ENCODE data around the gene MRPL20.
A peak's percentile ranks its signal among the peaks of the same experiment; 100 is the strongest.

MRPL20 gene

DNA sequence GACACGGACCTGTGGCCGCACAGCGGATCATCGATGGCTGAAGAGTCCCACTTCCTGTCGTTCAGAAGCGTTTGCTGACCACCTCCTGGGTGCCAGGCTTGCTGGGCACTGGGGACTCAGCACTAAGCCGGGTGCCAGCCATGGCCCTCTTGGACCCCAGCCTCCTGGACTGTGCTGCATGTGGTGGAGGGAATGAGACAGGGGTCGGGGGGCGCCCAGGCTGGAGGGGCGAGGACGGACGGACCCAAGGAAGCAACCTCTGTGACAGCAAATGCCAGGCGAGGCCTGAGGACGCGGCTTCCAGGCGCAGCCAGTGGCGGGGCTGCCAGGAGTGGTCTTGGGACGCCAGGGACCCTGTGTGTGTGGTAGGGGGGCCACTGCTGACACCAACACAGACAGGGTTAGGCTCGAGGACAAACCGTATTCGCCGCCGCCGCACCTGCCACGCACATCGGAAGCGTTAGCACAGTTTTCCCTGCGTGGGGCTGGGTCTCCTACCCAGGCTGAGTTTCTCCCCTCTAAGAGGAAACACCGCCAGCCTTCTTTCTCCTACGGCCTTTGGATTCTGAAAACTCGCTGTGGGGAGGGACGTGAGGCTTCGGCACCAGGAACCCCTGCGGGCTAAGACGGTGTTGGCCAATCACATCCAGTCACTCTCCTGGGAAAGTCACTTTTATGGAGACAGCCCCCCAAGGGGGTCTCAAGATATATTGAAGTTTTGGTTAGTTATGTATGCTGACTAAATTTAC, 45.7 kb downstream of the MRPL20 start:
- DNase-seq (ENCODE audit: low spot score) = peak; percentile 48

DNA sequence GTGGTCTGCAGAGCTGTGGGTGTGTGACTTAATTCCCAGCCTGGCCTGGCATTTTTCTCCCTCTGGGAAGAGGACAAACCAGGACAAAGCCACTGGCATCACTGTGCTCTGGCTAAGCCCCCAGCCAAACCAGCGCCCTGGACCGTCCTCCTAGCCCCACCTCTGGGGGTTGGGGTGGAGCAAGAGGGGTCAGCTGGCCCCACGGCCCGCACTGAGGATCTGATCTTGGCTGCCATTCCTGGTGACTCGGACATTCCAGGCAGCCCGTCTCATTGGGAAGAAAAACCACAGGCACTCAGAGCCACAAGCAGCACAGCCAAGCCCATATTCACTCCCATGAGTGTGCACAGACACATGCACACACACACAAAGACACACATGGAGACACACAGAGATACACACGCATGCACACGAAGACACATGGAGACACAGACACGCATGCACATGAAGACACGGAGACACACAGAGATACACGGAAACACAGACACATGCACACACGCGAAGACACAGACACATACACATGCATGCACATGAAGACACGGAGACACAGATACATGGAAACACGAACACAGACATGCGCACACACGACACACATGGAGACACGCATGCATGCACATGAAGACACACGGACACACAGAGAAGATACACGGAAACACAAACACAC, 46.5 kb downstream of the MRPL20 start:
- peak; percentile 78 for DNase-seq (ENCODE audit: low spot score)

DNA sequence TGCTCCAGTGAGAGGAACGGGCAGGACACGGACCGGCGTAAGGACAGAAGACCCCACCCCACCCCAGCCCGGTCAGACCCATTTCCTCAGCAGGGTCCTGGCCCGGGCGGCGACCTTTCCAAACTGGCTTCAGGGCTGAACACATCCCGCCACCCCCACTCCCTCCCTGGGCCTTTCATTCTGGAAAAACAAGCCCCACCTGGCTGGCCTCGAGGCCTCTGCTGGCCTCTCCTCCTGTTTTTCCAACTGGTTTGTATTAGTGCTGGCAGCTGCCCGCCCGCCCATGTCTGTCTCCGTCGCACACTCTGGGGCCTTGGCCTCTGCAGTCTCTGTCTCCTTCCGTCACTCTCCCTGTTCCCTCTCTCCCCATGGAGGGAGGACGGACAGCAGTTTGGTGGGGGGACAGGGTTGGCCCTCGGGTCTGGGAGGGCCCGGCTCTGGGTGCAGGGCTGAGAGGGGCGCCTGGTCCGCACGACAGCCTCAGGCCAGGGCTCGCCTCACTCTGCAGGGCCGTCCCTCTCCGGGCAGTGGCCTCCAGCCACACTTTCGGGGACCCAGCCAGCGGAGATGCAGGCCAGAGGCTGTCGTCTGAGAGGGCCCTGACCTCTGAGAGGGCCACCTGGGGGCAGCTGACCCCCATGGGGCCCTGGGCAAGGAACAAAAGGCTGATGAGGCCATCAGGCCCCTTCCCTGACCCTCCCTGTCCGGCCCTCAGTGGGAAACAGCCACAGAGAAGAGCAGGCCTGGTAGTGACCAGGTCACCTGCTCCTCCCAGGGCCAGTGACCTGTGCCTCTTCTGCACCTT, 47.2 kb downstream of the MRPL20 start:
- DNase-seq (ENCODE audit: low spot score) = peak; percentile 75

DNA sequence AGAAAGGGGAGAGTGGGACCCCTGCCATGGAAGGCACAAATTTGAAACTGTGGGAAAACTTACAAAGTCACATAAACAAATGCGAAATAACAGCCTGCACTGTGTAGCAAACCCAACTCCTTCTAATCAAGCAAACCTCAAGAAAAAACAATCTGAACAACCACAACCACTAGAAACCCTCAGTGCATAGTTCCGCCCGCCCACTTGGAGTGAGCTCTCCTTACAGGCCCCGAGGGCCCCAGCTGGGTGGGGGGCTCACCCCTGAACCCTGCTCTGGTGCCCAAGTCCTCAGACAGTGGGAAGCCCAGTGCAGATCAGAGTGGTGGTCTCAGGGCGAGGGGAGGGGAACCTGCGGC, 47.8 kb downstream of the MRPL20 start:
- DNase-seq (ENCODE audit: low spot score) = no peak

DNA sequence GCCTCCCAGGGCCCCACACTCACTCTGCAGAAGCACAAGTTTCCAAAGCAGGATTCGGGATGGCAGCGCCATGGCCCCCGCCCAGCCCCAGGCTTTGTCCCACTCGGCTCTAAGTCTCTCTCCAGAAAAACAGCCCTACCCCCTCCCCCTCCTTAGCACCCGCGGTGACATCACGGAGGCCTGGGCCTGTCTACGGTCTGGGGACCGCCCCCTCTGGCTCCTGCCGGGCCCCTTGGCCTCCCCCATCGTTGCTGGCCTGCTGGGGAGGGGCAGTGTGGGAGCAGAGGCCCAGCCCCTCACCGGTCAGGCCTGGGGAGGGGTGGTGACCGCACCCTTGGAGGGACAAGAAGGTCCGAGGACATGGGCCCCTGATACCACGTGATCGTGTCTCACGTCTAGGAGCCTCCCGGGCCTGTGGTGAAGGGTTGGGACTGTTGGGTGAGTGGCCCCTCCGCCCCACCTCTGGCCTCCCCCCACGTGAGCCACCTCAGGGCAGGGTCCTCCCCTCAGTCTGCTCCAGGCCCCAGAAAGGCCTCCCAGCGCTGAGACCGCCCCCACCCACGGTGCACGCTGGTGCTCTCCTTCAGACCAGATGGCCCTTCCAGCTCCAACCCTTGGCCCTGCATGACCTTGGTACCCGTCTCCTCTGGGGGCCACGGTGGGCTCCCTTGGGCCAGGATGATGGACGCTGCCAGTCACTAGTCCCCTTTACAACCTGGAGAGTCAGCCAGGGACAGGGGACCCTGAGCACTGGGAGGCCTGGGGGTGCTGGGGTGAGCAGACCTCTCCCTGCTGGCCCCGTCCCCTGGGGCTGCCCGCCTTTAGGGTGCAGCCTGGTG, 48.4 kb downstream of the MRPL20 start, which contains the start of gene MXRA8:
Gene MXRA8 (minus strand): TSS at position 123 of the 839 bp plus-strand sequence. CDS start 51 bp downstream, at position 72.
- DNase-seq (ENCODE audit: low spot score) = peak; percentile 74

DNA sequence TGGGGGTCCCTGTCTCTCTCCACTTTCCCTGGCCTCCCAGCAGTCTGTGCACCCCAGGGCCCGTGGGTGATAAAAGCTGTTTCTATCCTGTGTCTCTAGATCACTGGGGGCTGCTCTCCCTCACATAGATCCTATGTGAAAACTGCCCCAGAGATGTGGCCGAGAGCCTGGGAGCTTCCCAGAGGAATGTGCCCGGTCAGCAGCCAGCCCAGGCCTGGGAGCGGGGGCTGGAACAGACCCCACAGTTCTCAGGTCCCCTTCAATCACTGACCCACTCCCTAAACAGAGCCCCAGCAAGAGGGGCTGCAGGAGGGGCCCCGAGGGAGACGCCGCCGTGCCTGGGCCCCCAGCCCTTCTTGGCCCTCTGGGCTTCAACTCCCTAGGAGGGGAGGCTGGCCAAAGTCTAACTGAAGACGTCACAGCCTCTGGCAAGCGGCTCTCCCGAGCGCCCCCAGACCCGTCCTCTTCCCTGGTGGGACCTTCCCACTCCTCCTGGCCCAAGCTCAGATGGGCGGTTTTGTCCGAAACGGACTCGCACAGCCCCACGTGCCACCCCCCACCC, 49.1 kb downstream of the MRPL20 start:
- no peak for DNase-seq (ENCODE audit: low spot score)

DNA sequence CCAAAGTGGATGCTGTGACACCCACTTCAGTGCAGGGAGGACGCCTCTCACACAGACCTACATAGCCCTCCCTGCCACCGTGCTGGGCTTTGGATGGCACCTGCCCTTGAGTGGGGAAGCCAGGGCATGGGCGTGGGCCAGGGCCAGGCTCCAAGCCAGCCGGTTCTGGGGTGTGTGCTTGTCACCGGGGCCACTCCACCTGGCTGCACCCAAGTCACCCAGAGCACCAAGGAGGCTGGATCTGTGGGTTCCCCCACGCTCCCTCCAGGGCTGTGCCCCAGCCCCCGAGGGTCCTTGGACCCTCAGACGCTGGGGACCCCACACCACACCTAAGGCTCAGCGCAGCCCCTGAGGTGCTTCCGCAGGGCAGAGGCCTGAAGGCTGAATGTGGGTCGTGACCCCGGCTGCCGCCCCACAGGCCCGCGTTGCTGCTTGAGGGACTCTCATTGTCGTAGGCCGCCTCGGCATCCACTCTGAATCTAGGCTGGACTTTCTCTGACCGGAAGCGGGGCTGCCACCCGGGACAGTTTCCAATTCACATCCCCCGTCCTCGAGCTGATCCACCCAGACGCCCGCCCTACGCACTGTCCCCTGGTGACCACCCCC, 50.2 kb downstream of the MRPL20 start:
- DNase-seq (ENCODE audit: low spot score) = peak; percentile 69

DNA sequence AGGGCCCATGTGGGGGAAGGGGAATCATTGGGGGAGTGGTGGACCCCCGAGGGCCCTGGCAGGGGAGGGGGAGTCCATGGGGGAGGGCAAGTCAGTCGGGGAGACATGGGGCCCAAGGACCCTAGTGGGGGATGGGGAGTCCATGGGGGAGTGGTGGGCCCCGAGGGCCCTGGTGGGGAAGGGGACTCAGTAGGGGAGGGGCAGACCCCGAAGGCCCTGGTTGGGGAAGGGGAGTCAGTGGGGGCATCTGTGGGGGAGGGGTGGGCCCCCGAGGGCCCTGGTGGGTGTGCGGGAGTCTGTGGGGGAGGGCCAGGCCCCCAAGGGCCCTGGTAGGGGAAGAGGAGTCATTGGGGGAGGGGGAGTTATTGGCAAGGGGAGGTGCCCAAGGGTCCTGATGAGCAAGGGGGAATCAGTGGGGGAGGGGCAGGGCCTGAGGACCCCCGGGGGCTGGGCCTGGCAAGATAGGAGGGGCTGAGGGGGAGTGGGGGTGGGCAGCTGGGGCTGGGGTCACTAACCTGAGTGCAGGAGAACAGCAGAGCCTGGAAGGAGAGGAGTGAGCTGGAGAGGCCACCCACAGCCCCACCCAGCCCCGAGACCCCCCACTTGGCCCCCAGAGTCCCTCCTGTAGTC, 50.8 kb downstream of the MRPL20 start:
- DNase-seq (ENCODE audit: low spot score) = no peak

DNA sequence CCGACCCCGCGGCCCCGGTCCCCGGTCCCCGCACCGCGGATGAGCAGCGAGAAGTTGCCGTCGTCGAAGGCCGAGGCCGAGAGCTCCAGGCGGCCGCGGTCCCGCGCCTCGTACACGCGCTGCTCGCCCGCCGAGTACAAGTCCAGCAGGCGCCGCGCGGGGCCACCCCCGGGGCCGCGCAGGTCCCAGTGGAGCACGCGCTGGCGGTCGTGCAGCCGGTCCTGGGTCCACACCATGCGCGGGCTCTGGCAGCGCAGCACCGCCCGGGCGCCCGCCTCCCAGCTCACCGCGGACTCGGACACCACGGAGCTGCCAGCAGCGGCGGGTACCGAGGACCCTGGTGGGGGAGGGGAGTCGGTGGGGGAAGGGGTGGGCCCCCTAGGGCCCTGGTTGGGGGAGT, 51.7 kb downstream of the MRPL20 start:
- no peak for DNase-seq (ENCODE audit: low spot score)

DNA sequence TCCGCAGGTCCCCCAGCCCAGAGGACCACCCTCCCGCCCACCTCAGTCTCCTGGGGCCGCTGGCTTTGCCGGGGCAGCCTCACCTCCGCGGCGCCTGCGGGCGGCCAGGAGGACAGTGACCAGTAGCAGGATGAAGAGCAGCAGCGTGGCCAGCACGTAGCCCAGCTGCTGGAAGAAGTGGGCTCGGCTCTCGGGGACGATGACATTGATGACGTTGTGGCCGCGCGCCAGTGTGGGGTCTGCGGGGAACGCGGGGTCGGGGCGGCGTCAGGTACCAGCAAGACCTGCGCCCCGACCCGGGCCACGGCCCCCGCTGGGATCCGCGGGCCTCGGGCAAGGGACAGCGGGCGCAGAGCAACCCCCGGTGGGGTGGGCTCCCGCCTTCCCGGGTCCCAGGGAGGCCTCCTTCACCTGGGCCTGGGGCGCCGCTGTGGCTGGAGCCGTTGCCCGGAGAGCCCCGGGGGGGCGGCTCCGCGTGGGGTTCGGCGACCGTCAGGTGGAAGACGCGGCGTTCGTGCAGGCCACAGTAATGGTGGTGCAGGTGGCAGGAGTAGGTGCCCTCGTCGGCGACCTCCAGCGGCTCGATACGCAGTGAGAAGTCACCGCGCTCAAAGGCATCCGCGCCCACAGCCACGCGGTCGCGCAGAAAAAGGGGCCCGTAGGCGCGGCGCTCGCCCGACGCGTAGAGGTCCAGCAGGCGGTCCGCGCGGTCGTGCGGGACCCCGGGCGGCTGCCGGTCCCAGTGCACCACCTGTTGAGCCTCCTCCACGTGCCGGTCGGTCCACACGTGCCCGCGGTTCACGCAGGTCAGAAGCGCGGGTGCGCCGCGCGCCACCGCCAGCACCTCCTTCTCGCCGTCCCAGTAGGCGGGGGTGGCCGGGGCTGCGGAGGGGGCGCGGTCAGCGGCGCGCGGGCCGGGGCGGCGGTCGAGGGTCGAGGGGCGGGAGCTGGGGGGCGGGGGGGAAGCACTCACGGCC, 52.5 kb downstream of the MRPL20 start:
- peak; percentile 64 for DNase-seq (ENCODE audit: low spot score)

DNA sequence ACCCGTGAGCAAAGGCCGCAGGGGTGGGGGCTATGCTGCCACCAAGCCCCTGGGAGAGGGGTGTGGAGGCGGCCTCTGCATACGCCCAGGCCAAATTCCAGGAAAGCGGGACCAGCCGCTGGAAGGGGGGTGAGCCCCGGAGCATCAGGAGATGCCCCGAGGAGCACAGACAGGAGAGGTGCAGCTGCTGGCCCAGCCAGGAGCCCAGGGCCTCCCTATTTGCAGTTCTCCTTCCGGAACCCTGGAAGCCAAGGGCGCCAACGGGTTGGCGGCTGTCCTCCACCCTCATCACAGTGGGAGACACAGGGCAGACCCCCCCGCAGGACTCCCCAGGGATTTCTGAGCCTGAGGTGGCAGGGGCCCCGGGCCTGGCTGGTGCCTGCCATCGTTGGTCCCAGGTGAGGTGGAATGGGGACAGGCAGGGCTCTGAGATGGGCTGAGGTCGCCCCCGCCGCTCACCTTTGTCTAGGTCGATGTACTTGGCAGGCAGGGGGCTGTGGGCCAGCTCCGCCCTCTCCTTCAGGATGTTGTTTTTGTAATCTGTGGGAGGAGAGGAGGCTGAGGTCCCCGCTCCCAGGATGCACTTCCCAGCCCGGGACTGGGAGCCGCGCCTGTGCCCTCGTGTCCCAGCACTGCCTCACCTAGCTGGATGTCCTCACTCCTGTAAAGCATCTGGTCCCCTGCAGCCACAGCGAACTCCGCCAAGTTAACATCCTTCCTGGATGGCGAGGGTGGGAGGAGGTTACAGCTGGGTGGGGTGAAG, 53.5 kb downstream of the MRPL20 start:
- DNase-seq (ENCODE audit: low spot score) = no peak

DNA sequence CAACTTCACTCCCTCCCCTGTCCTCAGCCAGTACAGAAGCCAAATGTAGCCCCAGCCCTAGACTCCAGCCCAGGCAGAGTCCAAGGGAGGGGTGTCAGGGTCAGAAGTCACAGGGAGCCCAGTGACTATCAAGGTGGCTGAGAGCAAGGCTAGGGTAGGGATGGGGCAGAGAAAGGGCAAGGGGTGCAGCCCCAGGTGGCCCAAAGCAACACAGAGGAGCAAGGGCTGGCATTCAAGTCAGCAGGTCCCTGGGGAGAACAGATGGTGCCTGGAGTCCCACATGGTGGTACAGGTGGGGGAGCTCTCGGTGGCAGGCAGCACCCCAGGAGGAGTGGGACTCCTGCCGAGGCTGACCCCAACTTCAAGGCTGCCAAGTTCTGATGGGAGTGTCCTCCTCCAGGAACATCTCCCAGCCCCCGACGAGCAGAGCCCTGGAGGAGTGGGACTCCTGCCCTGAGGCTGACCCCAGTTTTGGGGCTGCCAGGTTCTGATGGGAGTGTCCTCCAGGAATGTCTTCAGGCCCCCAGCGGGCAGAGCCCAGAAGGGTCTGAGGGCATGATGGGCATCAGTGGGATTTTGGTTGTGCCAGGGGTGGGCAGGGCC, 54.2 kb downstream of the MRPL20 start:
- no peak for DNase-seq (ENCODE audit: low spot score)

Measured in ecto neural progenitor cell (in vitro differentiated cells).